ENCODE results near the gene JUN. TPM values are rescaled to one million over a fixed set of nuclear protein-coding genes. Genes with fewer than 3 reads are reported as not detected.

JUN gene
- polyA plus RNA-seq, 4 donors = 58.1 to 1,076 (median 84.5) TPM

Other genes with a start within 250 kb of the JUN start
- 10 to 100 TPM; 15.6 to 38.7 (median 35.7) TPM for gene OMA1, start 237.3 kb downstream of the JUN start, polyA plus RNA-seq (ENCODE audit: insufficient read length in 4 of 4)
- gene TACSTD2, start 206.8 kb downstream of the JUN start, polyA plus RNA-seq (ENCODE audit: insufficient read length in 4 of 4) = 10 to 100 TPM in 3 of 4 donors, under 1 TPM in 1; 0.74 to 58.5 (median 39.5) TPM
- 10 to 100 TPM; 31.3 to 47.2 (median 37.0) TPM for gene MYSM1, start 84.0 kb downstream of the JUN start, polyA plus RNA-seq (ENCODE audit: insufficient read length in 4 of 4)